ENCODE results near the gene JOSD1.
"Not testable (repeated sequence)": the region's sequence is repeated elsewhere in the genome, so short reads cannot be mapped to it uniquely, and the experiment has no call there.

JOSD1 gene

DNA sequence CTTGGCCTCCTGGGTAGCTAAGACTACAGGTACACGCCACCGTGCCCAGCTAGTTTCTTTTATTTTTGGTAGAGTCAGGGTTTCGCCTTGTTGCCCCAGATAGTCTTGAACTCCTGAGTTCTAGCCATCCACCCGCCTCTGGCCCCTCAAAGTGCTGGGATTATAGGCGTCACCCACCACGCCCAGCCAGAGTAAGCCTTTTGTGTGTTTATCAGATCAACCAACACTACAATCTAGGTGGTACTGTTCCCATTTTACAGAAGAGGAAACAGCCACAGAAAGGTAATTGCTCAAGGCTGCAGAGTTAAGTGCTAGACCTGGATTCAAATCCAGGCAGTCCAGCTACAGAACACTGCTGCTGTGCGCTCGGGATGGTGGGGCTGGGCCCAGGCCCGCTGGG, 15.8 kb downstream of the JOSD1 start:
- DNase-seq (ENCODE audit: low read depth in 2 of 2), result no peak

GRCh38 chr22:38681582-38682335, 19.0 kb downstream of the JOSD1 start, which contains the start of gene TOMM22:
Gene TOMM22 (plus strand): TSS chr22:38681957. CDS start chr22:38681979, 22 bp downstream.
- DNase-seq (ENCODE audit: low read depth in 2 of 2), result peak; percentile 50 to 64

DNA sequence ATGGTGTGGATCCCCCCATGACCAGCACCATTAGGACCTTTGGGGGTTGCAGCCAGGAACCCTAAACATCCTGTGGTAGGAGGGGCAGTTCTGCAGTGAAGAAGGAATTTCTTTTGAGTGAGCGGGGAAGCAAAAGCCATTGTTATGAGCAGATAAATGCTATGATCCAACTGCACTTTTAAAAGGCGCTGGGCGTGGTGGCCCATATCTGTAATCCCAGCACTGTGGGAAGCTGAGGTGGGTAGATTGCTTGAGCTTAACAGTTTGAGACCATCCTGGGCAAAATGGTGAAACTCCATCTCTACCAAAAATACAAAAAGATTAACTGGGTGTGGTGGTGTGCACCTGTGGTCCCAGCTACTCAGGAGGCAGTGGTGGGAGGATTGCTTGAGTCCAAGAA, 24.9 kb downstream of the JOSD1 start:
- DNase-seq (ENCODE audit: low read depth in 2 of 2), result no peak

GRCh38 chr22:38674888-38675287, 25.9 kb downstream of the JOSD1 start:
- DNase-seq (ENCODE audit: low read depth in 2 of 2), result no peak

DNA sequence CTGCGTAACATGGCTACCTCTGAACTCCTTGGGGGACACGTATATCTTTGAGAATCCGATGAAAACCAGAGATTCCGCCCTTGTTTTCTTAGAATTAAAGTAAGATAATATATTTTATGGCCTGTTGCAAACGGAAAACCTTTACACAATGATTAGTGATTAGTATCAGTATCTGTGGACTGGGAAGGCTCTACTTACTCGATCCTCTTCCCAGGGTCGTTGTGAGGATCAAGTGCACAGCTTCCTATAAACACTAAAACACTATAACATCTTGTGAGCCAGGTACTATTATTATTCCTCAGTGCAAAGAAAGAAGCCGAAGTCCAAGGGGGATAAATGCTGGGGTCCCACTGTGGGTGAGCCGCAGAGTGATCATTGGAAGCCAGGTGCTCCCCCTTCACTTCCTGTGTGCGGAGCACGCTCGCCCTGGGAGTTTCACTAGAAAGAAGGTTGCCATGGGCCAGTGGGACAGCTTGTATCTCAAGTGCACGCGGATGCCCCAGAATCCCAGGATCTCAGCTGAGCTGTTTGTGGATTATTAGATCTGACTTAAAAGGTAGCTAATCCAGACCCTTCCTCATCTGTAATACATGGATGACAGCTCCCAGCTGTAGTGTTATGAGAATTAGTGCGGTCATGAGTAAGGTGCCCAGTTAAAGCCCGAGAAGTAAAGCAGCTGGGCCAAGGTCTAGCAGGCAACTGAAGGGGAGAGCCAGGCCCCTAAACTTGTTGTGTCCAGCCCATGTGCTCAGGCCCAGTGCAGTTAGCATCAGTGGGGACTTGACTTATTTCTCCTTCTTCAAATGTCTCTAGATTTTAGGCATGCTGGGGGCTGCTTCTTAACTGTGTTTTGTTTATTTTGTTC, 43.5 kb downstream of the JOSD1 start:
- DNase-seq (ENCODE audit: low read depth in 2 of 2), result peak in 1 of 2 donors; percentile 8

DNA sequence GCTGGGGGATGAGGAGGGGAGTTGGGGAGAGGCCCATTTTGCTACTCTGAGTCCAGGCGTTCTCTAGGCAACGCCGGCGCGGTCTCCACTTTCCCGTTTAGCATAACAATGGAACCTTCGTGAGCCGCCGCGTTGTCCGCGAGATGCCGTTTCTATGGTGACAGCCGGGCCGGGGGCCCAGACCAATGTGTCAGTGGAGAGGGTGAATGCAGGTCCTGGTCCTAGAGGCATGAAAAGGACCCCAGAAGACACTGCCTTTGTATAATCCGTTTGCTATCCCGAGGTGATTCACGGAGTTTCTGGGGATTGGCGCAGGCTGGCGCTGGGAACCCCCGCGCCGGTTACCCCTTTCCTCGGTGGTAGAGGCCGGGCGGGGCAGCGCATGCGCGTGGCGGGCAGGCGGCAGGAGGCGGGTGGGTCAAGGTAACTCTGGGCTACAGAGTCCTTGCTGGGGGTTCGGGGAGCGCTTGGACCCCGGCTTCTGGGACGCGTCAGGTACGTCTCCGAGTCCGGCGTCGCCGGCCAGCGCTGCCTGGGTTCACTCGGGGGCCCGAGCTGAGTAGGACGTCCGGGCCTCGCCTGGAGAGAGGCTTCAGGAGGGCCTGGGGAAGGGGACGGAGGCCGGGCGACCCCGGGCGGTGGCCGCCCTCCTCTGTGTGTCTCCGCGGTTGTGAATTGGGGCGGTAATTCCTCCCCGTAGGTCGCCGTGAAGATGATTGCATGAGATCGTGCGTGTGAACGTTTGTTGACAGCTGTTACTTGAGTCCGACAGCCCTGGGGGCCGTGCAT, 44.3 kb downstream of the JOSD1 start, which contains the start of the genes CBY1 and FAM227A:
Gene CBY1 (plus strand): TSS at position 383 of the 789 bp plus-strand sequence. CDS start 11,417 bp downstream, outside the sequence.
Gene FAM227A (minus strand): TSS at position 137 of the 789 bp plus-strand sequence. CDS start 6,224 bp downstream, outside the sequence.
- peak; percentile 59 to 75 for DNase-seq (ENCODE audit: low read depth in 2 of 2)

DNA sequence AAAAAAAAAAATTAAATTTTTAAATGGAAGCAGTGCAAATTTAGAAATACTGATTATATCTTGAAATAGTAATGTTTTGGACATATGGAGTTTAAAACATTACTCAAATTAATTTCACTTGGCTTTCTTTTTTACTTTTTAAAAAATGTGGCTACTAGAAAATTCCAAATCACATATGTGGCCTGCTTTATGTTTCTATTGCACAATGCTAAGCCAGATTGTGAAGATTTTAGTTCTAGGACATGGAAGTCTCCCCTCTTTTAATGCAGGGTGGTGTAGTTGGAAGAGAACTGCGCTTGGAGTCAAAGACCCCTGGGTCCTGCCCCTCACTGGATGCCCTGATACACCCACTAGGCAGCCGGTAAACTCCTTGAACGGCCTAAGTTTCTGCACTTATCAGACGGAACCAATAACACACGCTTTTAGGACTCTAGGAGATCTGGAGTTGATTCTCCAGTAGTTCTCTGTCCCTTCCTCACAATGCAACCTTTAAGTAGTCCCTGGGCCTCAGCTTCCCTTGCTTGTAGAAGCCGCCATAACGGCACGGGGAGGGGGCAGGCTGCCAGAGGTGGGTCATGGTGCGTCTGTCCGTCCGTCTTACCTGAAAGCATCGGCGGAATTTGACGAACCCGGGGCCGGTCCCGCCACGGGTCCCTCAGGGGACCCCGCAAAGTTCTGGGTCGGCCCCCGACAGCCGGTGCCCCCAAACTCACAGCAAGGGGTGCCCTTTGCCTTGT, 45.1 kb downstream of the JOSD1 start:
- no peak for DNase-seq (ENCODE audit: low read depth in 2 of 2)

DNA sequence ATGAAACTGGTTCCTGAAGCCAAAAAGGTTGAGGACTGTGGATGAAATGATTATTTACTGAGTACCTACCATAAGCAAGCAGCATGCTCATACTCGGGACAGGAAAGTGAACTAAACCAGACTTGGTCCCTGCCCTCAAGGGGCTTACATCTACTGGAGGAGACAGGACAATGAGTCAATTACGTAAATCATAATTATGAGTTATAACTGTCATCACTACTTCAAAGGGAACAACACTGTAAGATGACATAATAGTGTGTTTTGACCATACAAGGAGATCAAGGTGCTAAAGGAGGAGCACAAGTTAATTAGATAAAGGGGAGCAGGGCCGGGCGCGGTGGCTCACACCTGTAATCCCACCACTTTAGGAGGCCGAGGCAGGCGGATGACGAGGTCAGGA, 47.0 kb downstream of the JOSD1 start:
- DNase-seq (ENCODE audit: low read depth in 2 of 2), result no peak

- DNase-seq (ENCODE audit: low read depth in 2 of 2), result no peak
Observed at GRCh38 chr22:38652859-38653258, 47.9 kb downstream of the JOSD1 start.

DNA sequence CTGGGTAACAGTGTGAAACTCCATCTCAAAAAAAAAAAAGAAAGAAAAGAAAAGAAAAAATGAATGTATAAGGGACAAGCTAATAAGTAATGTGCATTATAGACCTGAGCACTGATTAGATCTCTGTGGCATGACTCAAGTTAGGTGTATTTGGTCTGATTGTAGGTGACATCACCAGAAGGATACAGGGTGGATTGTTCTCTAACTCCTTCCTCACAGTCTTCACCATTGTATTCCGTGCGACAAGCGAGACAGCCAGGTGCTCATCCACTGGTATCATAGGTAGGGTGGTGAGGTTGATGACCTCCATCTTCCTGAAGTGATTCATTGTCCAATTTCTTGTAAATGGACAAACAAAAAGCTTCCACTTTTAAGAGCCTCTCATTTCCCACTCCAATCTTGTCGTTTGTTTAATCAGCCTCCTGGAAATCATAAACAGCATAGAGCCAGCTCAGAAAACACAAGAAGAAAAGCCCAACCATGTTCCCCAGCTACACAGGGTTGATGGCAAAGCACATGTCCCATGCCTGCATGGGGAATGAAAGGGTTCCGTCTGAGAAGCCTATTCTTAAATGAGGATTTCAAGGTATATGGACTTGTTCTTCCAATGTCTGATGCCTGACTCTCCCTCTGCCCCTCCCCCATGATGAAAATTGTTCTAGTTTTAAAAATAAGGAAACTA, 50.8 kb downstream of the JOSD1 start:
- DNase-seq (ENCODE audit: low read depth in 2 of 2), result no peak

GRCh38 chr22:38645430-38645829, 55.3 kb downstream of the JOSD1 start:
- DNase-seq (ENCODE audit: low read depth in 2 of 2), result no peak

GRCh38 chr22:38644245-38644644, 56.5 kb downstream of the JOSD1 start:
- not testable (repeated sequence) for DNase-seq (ENCODE audit: low read depth in 2 of 2)

- no peak for DNase-seq (ENCODE audit: low read depth in 2 of 2)
Observed at GRCh38 chr22:38641476-38642040, 59.2 kb downstream of the JOSD1 start.

DNA sequence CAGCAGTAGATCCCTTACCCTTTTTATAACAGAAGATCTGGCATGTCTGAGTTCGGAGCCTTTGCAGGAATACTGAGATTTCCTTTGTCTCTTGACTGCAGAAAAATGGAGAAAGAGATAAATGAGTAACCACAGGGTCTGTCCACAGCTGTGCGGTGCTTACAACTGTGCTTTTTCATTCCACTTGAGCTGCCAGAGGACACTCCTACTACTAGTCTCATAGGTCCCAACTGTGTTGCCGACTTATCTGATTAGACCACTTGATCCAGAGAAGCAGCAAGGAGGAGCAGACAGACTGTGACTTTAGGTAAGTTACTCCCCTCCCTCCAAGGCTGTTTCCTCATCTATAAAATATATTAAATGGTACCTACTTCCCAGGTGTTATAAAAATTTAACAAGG, 62.0 kb downstream of the JOSD1 start:
- no peak for DNase-seq (ENCODE audit: low read depth in 2 of 2)

- no peak for DNase-seq (ENCODE audit: low read depth in 2 of 2)
Observed at GRCh38 chr22:38638216-38638615, 62.5 kb downstream of the JOSD1 start.
